ENCODE results near the gene TUBB4B. TPM values are rescaled to one million over a fixed set of nuclear protein-coding genes. Genes with fewer than 3 reads are reported as not detected.

The TUBB4B gene
- total RNA-seq, 1 donor from 2014 or later = 312 TPM

GRCh38 chr9:137266162-137266527 lies 25.1 kb downstream of the TUBB4B start:
- intact Hi-C loops (cut with DNase I) = no loop called here
- Histone ChIP-seq H3K27ac (no peak overlapping the region), H3K36me3 (peaks cover 0 to 40% of the 10 kb centered on the region in 2 donors), H3K4me1 (peaks cover 12% of the 10 kb centered on the region), H3K4me3 (no peak overlapping the region), H3K27me3 (no peaks in the 10 kb centered on the region), H3K9me3 (no peaks in the 10 kb centered on the region)
- TF ChIP-seq CTCF (IDR thresholded peaks at IDR 0.05) (no peak), POLR2AphosphoS5 (IDR thresholded peaks at IDR 0.05; ENCODE audit: insufficient read depth in 1 of 2, low read depth in 1 of 2) (no peak), POLR2A (IDR thresholded peaks at IDR 0.05) (no peak)
- no peak for DNase-seq (ENCODE audit: extremely low spot score in 2 of 2)

- Histone ChIP-seq H3K36me3 (peaks cover 0 to 40% of the 10 kb centered on the region in 2 donors), H3K27ac (no peak overlapping the region), H3K4me3 (no peak overlapping the region), H3K27me3 (no peaks in the 10 kb centered on the region), H3K4me1 (peaks cover 12% of the 10 kb centered on the region), H3K9me3 (no peaks in the 10 kb centered on the region)
- DNase-seq (ENCODE audit: extremely low spot score in 2 of 2) = peak in 1 of 2 donors; percentile 60
- TF ChIP-seq POLR2AphosphoS5 (IDR thresholded peaks at IDR 0.05; ENCODE audit: insufficient read depth in 1 of 2, low read depth in 1 of 2) = no peak
- TF ChIP-seq CTCF (IDR thresholded peaks at IDR 0.05) = no peak
- no peak for TF ChIP-seq POLR2A (IDR thresholded peaks at IDR 0.05)
- intact Hi-C loops (cut with DNase I) = no loop called here
Observed at GRCh38 chr9:137266585-137267453, 25.7 kb downstream of the TUBB4B start.

DNA sequence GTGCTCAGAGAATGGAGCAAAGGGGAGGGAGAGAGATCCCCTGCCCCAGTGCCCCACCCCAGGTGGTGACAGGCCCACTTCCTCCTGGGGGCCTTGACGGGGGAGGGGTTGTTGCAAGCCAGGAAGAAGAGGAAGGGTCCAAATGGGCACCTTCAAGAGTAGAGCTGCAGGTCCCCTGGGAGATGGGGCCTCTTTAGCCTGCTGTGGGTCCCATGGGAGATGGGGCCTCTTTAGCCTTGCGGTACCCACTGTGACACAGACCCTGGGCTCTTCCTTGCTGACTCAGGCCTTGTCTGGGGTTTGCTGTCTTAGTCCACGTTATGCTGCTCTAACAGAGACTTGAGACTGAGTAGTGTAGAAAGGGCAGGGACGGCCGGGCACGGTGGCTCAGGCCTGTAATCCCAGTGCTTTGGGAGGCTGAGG lies 26.9 kb downstream of the TUBB4B start:
- H3K27me3 ChIP-seq = no peaks in the 10 kb centered on the region
- H3K36me3 ChIP-seq = peaks cover 0 to 51% of the 10 kb centered on the region in 2 donors
- H3K4me3 ChIP-seq = no peak overlapping the region
- DNase-seq (ENCODE audit: extremely low spot score in 2 of 2) = peak in 1 of 2 donors; percentile 65
- H3K9me3 ChIP-seq = no peaks in the 10 kb centered on the region
- H3K4me1 ChIP-seq = peaks cover 12% of the 10 kb centered on the region
- no peak overlapping the region for H3K27ac ChIP-seq
- TF ChIP-seq POLR2AphosphoS5 (IDR thresholded peaks at IDR 0.05; ENCODE audit: insufficient read depth in 1 of 2, low read depth in 1 of 2) = no peak
- TF ChIP-seq CTCF (IDR thresholded peaks at IDR 0.05) = no peak
- TF ChIP-seq POLR2A (IDR thresholded peaks at IDR 0.05) = no peak
- intact Hi-C loops (cut with DNase I) = no loop called here

DNA sequence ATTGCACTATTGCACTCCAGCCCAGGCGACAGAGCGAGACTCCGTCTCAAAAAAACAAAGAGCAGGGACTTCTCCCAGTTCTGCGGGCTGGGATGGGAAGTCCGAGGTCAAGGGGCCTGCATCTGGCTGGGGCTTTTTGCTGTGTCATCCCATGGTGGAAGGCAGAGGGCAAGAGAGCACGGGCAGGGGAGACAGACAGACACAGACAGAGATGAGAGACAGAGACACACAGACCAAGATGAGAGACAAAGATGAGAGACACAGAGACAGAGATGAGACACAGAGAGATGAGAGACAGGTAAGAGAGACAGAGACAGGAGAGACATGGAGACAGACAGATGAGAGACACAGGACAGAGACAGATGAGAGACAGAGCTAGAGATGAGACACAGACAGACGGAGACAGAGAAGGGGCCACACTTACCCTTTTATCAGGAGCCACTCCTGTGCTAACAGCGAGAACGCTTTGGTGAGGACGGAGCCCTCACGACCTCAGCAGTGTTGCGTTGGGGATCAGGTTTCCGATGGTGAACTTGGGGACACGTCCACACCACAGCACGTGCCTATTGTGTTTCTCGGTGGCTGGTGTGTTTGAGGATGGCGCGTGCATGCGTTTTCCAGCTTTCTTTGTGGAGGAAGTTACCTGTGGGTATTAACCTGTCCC lies 27.6 kb downstream of the TUBB4B start:
- H3K9me3 ChIP-seq = no peaks in the 10 kb centered on the region
- TF ChIP-seq POLR2AphosphoS5 (IDR thresholded peaks at IDR 0.05; ENCODE audit: insufficient read depth in 1 of 2, low read depth in 1 of 2) (no peak), POLR2A (IDR thresholded peaks at IDR 0.05) (no peak), CTCF (IDR thresholded peaks at IDR 0.05) (no peak)
- no peak for DNase-seq (ENCODE audit: extremely low spot score in 2 of 2)
- peaks cover 0 to 44% of the 10 kb centered on the region in 2 donors for H3K36me3 ChIP-seq
- no peak overlapping the region for H3K27ac ChIP-seq
- intact Hi-C loops (cut with DNase I) = no loop called here
- H3K4me1 ChIP-seq = peaks cover 12% of the 10 kb centered on the region
- H3K27me3 ChIP-seq = no peaks in the 10 kb centered on the region
- no peak overlapping the region for H3K4me3 ChIP-seq

Data from vagina (tissue), 2 donors.